Neural cell (in vitro differentiated cells): Measurements from ENCODE around the gene TMEM44. TPM values are rescaled to one million over a fixed set of nuclear protein-coding genes. Genes with fewer than 3 reads are reported as not detected.

Experiments
- H2AFZ ChIP-seq: fragments of 200-600, 300-800 bp; sonication (generic), shearing (Covaris generic); 2 replicates; pipeline ENCODE4 v1.6.0; 2014; ENCODE audit warnings: low read depth, mild to moderate bottlenecking, antibody characterized with exemption, low read length, moderate library complexity
- H3F3A ChIP-seq: fragments of 200-600 bp; shearing (Covaris generic); 2 replicates; pipeline ENCODE4 v1.6.1; 2016; ENCODE audit warnings: mild to moderate bottlenecking, moderate library complexity, mixed read lengths, antibody characterized with exemption, low read length; ENCODE audit not compliant: insufficient read depth, poor library complexity, severe bottlenecking
- H3K27ac ChIP-seq: fragments of 200-600, 300-800 bp; sonication (generic), shearing (Covaris generic); 2 replicates; pipeline ENCODE4 v1.5.1; 2014; ENCODE audit warnings: mild to moderate bottlenecking, low read length, moderate library complexity
- H3K27me3 ChIP-seq: fragments of 300-800, 200-600 bp; sonication (generic), shearing (Covaris generic); 2 replicates; pipeline ENCODE4 v1.6.0; 2014; ENCODE audit warnings: mild to moderate bottlenecking, low read depth, low read length, moderate library complexity; ENCODE audit not compliant: insufficient read depth
- H3K36me3 ChIP-seq: fragments of 300-800, 200-600 bp; sonication (generic), shearing (Covaris generic); 2 replicates; pipeline ENCODE4 v1.5.1; 2014; ENCODE audit warnings: mild to moderate bottlenecking, antibody characterized with exemption, low read length, moderate library complexity; ENCODE audit not compliant: insufficient read depth
- H3K4me2 ChIP-seq: fragments of 300-800, 200-600 bp; sonication (generic), shearing (Covaris generic); 2 replicates; pipeline ENCODE4 v1.6.0; 2014; ENCODE audit warnings: mild to moderate bottlenecking, low read length
- H3K4me3 ChIP-seq: fragments of 300-800, 200-600 bp; sonication (generic), shearing (Covaris generic); 2 replicates; pipeline ENCODE4 v1.5.1; 2014; ENCODE audit warnings: mild to moderate bottlenecking, low read length, moderate library complexity
- H3K79me2 ChIP-seq: fragments of 200-600 bp; shearing (Covaris generic); replicated peaks from 2 replicates; pipeline ENCODE4 v1.6.0; 2014; ENCODE audit warnings: mild to moderate bottlenecking, low read length, moderate library complexity; ENCODE audit not compliant: insufficient read depth
- H3K9ac ChIP-seq: fragments of 300-800, 200-600 bp; sonication (generic), shearing (Covaris generic); 2 replicates; pipeline ENCODE4 v1.6.1; 2016; ENCODE audit warnings: mild to moderate bottlenecking, low read length, mixed read lengths
- H3K9me2 ChIP-seq: fragments of 200-600 bp; shearing (Covaris generic); 2 replicates; pipeline ENCODE4 v1.6.1; 2016; ENCODE audit warnings: mild to moderate bottlenecking, low read length, mixed read lengths; ENCODE audit not compliant: insufficient read depth
- H3K9me3 ChIP-seq: fragments of 200-600, 300-800 bp; sonication (generic), shearing (Covaris generic); 2 replicates; pipeline ENCODE4 v1.6.1; 2016; ENCODE audit warnings: mild to moderate bottlenecking, mixed run types, low read length, moderate library complexity, mixed read lengths
- H4K20me1 ChIP-seq: fragments of 200-600 bp; shearing (Covaris generic); 2 replicates; pipeline ENCODE4 v1.6.1; 2016; ENCODE audit warnings: mild to moderate bottlenecking, mixed run types; ENCODE audit not compliant: insufficient read depth
- EP300 ChIP-seq: fragments of 450-650 bp; conservative IDR thresholded peaks from 2 replicates; pipeline ENCODE4 v1.6.1; 2014; ENCODE audit warnings: antibody characterized with exemption, mild to moderate bottlenecking, moderate library complexity; ENCODE audit not compliant: poor library complexity, severe bottlenecking
- EZH2 ChIP-seq: fragments of 200-600, 300-800 bp; shearing (Covaris generic), sonication (generic); IDR thresholded peaks from 2 replicates; pipeline ENCODE4 v1.6.1; 2014; ENCODE audit warnings: antibody characterized with exemption, low read length, borderline replicate concordance, mild to moderate bottlenecking; ENCODE audit not compliant: insufficient read depth, poor library complexity, severe bottlenecking
- MXI1 ChIP-seq: fragments of 450-650 bp; conservative IDR thresholded peaks from 2 replicates; pipeline ENCODE4 v1.6.1; 2014; ENCODE audit warnings: antibody characterized with exemption, mild to moderate bottlenecking; ENCODE audit not compliant: poor library complexity, severe bottlenecking
- POLR2AphosphoS5 ChIP-seq: IDR thresholded peaks from 2 replicates; pipeline ENCODE4 v1.6.1; 2012
- RAD21 ChIP-seq: fragments of 450-650 bp; conservative IDR thresholded peaks from 2 replicates; pipeline ENCODE4 v1.6.1; 2014; ENCODE audit warnings: antibody characterized with exemption, mild to moderate bottlenecking, moderate library complexity
- SMC3 ChIP-seq: fragments of 450-650 bp; conservative IDR thresholded peaks from 2 replicates; pipeline ENCODE4 v1.6.1; 2014; ENCODE audit warnings: antibody characterized with exemption, mild to moderate bottlenecking, moderate library complexity; ENCODE audit not compliant: poor library complexity
- TAF1 ChIP-seq: IDR thresholded peaks from 2 replicates; pipeline ENCODE4 v1.6.1; 2012; ENCODE audit warnings: low read depth
- polyA plus RNA-seq: library from polyadenylated mRNA; depleted of rRNA; stranded (reverse); fragments of >200 nt; gene quantifications from 2 replicates; pipeline ENCODE4 v1.2.3, GENCODE V29; 2014
- TF ChIP-seq, protein P1 (sequence below): fragments of 450-650 bp; IDR thresholded peaks from 2 replicates; pipeline ENCODE4 v1.5.1; 2014; ENCODE audit warnings: antibody characterized with exemption, mild to moderate bottlenecking, moderate library complexity; ENCODE audit not compliant: poor library complexity, severe bottlenecking
- TF ChIP-seq, protein P2 (sequence below): IDR thresholded peaks from 2 replicates; pipeline ENCODE4 v1.6.1; 2012; ENCODE audit warnings: borderline replicate concordance

TMEM44 gene
- polyA plus RNA-seq, 1 donor from 2014 or later, result 40.6 TPM

DNA sequence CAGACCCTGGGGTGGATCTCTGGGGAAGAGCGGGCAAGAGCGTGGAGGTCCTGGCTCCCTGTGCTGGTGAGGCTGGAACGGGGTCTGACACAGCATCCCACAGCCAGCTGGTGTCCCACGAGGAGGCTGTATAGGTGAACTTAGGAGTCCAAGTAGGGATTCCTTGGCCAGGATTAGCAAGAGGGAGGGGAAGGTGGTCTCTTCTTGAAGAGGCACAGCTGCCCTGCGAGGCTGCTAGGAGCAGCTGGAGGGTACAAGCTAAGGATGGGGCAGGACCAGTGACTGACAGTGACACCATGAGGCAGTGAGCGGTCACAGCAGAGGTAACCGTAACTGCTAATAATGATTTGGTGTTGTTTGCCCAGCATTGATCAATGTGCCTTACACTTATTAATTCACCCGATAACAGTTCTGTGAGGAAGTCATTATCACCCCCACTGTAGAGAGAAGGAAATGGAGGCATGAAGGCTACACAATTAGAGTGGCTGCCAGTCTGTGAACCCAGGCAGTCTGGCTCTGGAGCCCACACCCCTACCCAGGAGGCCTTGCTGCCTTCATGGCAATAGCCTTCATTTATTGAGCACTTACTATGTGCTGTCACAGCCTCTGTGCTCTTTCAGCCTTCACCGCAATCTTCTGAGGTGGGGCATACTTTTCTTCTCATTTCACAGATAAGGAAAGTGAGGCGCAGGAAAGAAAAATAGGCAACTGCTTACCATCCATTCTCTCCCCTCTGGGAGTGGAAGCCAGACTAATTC lies 59.4 kb downstream of the TMEM44 start:
- Histone ChIP-seq H3K27me3 (no peaks in the 10 kb centered on the region), H3K79me2 (no peaks in the 10 kb centered on the region), H3K27ac (no peak overlapping the region), H3K4me3 (no peak overlapping the region), H3K9me3 (no peaks in the 10 kb centered on the region), H3K9me2 (no peaks in the 10 kb centered on the region), H3K9ac (no peak overlapping the region), H3K4me2 (no peak overlapping the region), H4K20me1 (no peaks in the 10 kb centered on the region), H3K36me3 (no peaks in the 10 kb centered on the region), H2AFZ (no peak overlapping the region), H3F3A (no peaks in the 10 kb centered on the region)
- TF ChIP-seq, protein P1, sequence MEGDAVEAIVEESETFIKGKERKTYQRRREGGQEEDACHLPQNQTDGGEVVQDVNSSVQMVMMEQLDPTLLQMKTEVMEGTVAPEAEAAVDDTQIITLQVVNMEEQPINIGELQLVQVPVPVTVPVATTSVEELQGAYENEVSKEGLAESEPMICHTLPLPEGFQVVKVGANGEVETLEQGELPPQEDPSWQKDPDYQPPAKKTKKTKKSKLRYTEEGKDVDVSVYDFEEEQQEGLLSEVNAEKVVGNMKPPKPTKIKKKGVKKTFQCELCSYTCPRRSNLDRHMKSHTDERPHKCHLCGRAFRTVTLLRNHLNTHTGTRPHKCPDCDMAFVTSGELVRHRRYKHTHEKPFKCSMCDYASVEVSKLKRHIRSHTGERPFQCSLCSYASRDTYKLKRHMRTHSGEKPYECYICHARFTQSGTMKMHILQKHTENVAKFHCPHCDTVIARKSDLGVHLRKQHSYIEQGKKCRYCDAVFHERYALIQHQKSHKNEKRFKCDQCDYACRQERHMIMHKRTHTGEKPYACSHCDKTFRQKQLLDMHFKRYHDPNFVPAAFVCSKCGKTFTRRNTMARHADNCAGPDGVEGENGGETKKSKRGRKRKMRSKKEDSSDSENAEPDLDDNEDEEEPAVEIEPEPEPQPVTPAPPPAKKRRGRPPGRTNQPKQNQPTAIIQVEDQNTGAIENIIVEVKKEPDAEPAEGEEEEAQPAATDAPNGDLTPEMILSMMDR, result no peak
- TF ChIP-seq EP300 (no peak), EZH2 (no peak), RAD21 (no peak), MXI1 (no peak), SMC3 (no peak), POLR2AphosphoS5 (no peak), TAF1 (no peak)
- TF ChIP-seq, protein P2, sequence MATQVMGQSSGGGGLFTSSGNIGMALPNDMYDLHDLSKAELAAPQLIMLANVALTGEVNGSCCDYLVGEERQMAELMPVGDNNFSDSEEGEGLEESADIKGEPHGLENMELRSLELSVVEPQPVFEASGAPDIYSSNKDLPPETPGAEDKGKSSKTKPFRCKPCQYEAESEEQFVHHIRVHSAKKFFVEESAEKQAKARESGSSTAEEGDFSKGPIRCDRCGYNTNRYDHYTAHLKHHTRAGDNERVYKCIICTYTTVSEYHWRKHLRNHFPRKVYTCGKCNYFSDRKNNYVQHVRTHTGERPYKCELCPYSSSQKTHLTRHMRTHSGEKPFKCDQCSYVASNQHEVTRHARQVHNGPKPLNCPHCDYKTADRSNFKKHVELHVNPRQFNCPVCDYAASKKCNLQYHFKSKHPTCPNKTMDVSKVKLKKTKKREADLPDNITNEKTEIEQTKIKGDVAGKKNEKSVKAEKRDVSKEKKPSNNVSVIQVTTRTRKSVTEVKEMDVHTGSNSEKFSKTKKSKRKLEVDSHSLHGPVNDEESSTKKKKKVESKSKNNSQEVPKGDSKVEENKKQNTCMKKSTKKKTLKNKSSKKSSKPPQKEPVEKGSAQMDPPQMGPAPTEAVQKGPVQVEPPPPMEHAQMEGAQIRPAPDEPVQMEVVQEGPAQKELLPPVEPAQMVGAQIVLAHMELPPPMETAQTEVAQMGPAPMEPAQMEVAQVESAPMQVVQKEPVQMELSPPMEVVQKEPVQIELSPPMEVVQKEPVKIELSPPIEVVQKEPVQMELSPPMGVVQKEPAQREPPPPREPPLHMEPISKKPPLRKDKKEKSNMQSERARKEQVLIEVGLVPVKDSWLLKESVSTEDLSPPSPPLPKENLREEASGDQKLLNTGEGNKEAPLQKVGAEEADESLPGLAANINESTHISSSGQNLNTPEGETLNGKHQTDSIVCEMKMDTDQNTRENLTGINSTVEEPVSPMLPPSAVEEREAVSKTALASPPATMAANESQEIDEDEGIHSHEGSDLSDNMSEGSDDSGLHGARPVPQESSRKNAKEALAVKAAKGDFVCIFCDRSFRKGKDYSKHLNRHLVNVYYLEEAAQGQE, result no peak

DNA sequence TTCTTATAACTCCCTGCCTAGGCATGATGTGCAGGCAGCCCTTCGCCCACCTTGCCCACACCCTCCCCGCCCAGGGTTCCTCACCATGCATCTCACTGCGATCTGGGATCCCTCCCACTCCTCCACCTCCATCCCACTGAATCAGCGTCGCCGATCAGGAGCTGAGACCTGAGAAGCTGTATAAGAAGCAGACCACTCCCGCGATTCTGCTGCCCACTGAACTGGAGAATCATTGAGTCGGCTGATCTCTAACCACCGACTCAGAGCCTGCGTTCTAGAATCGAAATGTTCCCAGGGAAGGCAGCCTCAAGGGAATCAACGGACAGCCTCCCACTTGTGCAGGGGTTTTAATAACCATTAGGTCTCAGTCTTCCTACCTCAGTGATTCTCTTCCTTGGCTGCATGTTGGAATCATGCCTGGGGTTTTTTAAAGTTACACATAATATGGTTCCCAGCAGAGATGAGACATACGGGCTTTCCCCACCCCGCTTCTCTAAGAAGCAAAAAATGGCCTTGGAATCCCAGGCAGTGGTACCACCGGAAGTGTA lies 60.2 kb downstream of the TMEM44 start:
- H3K9me3 ChIP-seq, result no peaks in the 10 kb centered on the region
- no peak overlapping the region for H3K4me2 ChIP-seq
- TF ChIP-seq POLR2AphosphoS5 (no peak), EZH2 (no peak)
- H3K27me3 ChIP-seq, result no peaks in the 10 kb centered on the region
- no peaks in the 10 kb centered on the region for H3K79me2 ChIP-seq
- no peak overlapping the region for H2AFZ ChIP-seq
- H3K9ac ChIP-seq, result no peak overlapping the region
- H3F3A ChIP-seq, result no peaks in the 10 kb centered on the region
- H3K27ac ChIP-seq, result no peak overlapping the region
- H3K4me3 ChIP-seq, result no peak overlapping the region
- H3K36me3 ChIP-seq, result no peaks in the 10 kb centered on the region
- no peaks in the 10 kb centered on the region for H4K20me1 ChIP-seq
- no peaks in the 10 kb centered on the region for H3K9me2 ChIP-seq
